Activated CD4-positive, alpha-beta T cell treated with anti-CD3 and anti-CD28 coated beads, Interleukin-2, amount 50 U/mL, for 16 hours (primary cell): ENCODE measurements around the gene IGDCC3.
"Not testable (repeated sequence)": the region's sequence is repeated elsewhere in the genome, so short reads cannot be mapped to it uniquely, and the experiment has no call there.

Experiments
- DNase-seq: peaks from one replicate; pipeline ENCODE4 v3.0.0-alpha.2; 2020

IGDCC3 gene

DNA sequence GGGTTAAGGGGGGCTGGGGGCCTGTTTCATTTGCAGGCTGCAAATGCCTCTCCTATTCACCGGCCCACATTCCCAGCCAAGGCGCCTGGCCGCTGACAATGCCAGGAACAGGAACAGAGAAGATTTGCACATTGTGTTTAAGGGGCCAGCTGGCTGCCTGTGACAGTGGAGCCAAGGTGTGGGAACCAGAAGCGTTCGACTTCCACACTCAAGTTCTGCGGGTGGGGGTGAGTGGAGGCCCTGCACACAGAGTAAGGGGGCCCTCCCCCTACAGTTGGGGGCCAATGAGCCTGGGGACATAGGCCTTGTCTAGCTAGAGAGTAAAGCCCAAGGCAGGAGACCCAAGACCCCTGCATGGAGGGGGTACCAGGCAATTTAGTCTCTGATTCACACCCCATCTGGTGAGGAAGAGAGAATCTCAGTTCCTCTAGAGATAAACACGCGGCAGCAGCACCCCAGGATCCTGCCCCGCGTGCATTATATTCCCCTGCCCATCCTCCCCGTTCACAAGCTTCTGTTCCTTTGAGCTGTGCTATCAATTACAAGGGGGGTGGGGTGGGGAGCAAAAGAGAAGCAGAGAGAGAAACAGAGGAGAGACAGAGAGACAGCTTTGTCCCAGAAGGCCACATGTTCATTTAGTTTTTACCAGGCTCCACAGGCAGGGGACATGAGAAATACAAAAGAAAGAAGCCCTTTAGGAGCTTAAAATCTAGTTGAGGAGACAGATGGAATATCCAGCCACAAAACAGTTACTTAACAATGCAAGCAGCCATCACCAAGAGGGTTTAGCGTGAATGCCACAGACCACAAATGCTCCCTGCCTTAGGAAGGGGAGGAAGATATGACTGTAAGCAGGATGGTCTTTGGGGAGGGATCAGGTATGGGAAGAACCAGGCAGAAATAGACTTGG, 9.2 kb downstream of the IGDCC3 start:
- DNase-seq, result no peak

GRCh38 chr15:65366122-65366892, 11.5 kb downstream of the IGDCC3 start:
- DNase-seq, result no peak

- DNase-seq, result no peak
Measured at GRCh38 chr15:65365229-65365628, 12.6 kb downstream of the IGDCC3 start.

GRCh38 chr15:65363766-65364165, 14.0 kb downstream of the IGDCC3 start:
- no peak for DNase-seq

- no peak for DNase-seq
Measured at GRCh38 chr15:65363306-65363705, 14.5 kb downstream of the IGDCC3 start.

GRCh38 chr15:65362491-65362890, 15.3 kb downstream of the IGDCC3 start:
- no peak for DNase-seq

GRCh38 chr15:65361708-65362459, 15.9 kb downstream of the IGDCC3 start:
- no peak for DNase-seq

DNA sequence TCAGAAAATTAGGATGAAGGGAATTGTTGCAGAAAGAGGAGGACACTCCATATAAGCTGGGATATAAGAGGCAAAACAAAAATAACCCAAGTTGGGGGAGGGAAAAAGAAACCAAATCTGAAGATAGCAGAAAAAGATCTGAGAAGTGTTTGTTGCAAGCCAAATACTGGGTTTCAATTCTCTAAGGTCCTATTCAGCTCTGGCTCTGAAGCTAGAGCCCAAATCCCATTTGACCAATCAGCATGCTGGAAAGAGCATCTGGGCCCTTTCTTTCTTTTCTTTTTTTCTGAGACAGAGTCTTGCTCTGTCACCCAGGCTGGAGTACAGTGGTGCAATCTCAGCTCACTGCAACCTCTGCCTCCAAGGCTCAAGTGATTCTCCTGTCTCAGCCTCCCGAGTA, 17.3 kb downstream of the IGDCC3 start:
- DNase-seq, result no peak

DNA sequence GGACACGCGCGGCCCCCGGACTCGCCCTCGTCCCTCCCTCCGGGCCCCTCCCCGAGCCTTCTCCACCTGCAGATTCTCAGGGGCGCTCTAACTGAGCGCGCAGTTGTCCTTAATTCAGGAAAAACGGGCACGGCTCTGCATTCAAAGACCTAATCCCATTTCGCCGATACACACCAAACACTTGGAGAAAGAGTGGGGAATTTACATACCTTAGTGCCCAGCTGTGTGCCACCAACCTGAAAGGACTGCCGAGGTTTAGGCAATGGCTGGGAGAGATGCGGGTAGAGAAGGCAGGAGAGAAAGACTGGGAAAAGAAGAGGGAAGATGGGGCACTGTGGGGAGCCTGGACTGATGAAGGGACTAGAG, 21.8 kb downstream of the IGDCC3 start:
- DNase-seq, result no peak

DNA sequence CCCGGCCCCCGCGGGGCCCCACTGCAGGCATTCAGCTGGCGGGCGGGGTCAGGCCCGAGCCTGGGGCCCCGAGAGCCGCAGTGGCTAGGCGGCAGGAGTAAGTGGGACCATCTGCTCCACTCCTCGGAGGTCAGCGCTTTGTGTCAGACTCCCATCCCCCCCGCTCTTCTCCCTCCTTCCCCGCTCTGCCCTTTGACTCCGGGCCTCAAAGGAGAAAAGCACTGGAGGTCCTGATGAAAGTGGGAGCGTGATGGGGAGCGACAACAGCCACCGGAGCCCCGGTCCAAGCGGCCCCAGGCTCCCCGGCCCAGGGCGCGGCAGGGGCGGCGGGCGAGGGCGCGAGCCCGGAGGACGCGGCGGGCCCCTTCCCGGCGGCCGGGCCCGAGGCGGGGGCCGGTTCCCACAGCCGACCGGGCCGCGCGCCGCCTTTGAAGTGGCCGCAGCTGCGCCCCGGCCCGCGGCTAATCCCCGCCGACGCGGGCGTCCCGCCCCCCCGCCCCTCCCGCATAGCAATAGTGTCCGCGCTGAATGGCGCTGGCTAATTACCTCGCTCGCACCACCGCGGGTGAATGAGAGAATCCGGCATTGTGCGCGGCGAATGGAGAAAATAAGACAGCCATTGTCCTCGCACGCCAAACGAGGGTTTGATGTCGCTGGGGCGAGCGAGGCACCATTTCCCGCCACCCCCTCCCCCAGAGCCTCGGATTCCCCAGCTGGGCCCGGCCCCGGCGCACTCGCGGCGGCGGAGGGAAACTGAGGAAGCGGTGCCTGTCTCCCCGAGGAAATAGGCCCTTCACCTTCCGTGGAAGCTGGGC, 22.4 kb downstream of the IGDCC3 start:
- DNase-seq, result no peak

- no peak for DNase-seq
Measured at GRCh38 chr15:65354835-65355172, 23.0 kb downstream of the IGDCC3 start.

DNA sequence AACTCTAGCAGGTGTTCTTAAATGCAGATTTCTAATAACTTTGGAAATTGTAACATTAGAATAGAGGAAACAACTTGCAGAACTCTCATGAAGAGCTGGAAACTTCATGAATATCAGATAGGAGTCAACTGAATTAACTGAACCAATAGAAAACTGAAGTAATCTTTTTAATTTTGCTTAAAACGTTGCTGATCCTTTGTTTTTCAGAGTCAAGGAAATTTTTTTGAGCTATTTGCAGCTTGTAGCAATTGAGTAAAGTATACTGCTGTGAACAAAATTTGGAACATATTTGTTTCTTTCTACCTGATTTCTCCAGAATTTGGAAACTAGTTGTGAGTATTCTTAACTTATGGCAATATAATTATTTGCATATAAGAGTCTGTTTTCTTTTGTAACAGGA, 25.8 kb downstream of the IGDCC3 start:
- DNase-seq, result not testable (repeated sequence)

- no peak for DNase-seq
Measured at GRCh38 chr15:65349338-65349737, 28.5 kb downstream of the IGDCC3 start.

DNA sequence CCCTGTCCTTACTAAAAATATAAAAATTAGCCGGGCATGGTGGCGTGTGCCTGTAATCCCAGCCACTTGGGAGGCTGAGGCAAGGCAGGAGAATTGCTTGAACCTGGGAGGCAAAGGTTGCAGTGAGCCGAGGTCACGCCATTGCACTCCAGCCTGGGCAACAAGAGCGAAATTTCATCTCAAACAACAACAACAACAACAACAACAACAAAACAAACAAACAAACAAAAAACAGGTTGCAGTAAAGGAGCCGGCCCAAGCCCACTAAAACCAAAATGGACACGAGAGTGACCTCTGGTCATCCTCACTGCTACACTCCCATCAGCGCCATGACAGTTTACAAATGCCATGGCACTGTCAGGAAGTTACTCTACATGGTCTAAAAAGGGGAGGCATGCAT, 30.0 kb downstream of the IGDCC3 start:
- DNase-seq, result not testable (repeated sequence)

GRCh38 chr15:65346856-65347598, 30.8 kb downstream of the IGDCC3 start:
- DNase-seq, result no peak

- no peak for DNase-seq
Measured at GRCh38 chr15:65344914-65345275, 32.9 kb downstream of the IGDCC3 start.

DNA sequence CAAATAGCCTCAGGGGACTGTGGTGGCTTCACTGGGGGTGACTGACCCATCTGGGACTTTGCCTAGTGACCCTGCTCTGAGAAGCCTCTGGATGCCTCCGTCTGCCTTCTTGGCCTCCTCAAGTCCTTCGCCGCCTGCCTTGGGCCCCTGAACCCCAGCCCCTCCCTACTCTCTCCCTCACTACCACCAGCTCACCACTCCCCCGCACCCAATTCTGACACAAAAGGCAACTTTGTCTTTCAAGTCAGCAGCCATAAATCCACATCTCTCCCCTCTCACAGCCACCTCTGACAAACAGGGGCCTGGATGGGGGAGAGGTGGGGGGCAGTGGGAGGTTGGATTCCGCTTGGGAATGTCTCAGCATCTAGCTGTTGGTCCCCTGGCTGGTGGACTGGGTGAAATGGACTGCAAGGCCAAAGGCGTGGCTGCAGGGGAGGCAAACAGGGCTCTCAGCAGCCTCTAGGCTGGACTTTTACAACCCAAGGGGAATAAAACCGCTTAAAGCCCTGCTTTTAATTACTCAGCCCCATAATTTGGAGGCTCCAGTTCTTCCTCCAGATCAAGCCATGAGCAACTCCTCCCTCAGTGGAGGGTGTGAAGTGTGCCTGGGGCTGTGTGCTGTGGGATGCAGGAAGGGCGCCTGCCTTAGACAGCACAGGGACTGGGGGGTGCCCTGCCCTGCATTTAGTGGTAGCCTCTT, 33.4 kb downstream of the IGDCC3 start:
- DNase-seq, result no peak

DNA sequence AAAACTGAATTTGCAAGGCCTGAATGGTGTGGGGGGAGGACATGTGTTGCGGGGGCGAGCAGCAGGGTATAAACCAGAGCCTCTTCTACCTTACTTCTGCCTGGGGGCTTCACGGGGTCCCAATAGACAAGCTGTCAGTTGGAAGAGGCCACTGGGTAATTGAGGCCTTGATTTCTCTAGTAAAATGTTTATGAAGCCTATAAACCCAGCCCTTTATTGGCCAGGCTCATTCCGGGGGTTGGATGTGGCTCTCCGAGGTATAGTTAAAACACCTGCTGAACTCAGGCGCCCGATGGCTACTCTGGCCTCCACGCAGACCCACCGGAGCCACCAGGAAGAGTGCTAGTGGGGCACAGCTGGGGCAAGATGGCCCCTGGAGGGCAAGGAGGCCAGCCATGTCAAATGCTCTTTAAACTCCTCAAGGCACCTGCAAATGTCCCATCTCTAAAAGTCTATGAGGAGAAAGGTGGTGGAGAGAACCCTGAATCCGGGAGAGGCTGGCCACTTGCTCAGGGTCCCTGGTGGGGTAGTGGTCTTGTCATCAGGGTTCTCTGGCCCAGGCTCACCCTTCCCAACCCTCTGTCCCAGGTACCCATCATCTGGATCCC, 34.3 kb downstream of the IGDCC3 start:
- no peak for DNase-seq

- no peak for DNase-seq
Measured at GRCh38 chr15:65342493-65342892, 35.3 kb downstream of the IGDCC3 start.

GRCh38 chr15:65339920-65340319, 37.9 kb downstream of the IGDCC3 start:
- no peak for DNase-seq

DNA sequence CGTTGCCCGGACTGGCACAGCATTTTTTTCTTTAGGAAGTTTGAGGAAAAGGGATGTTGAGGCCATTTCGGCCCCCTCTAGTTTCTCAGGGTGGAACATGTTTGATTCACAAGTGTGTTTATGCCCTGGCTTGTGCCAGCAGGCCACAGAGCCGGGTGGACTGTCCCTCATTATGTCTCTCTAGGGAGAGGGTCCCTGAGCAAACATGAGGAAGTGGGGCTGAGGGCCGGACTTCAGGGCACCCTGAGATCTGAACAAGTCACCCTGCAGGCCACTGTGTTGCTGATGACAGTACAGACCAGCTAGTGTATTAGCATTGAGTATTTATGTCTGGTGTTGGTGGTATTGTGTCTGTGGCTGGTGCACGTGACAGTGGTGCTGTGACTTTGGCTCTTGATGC, 38.4 kb downstream of the IGDCC3 start:
- DNase-seq, result no peak
